DMS53 treated with DMSO at 0.1 percent for 48 hours (cell line): ENCODE results near the gene ITFG1.
"Not testable (repeated sequence)": the region's sequence is repeated elsewhere in the genome, so short reads cannot be mapped to it uniquely, and the experiment has no call there.

Source experiments
- DNase-seq: peaks from one replicate; lab custom pipeline; 2025; ENCODE audit not compliant: unreplicated experiment; lab: John Stamatoyannopoulos, UW

Gene ITFG1

GRCh38 chr16:47473792-47474191 is 12.9 kb upstream of the ITFG1 start:
- no peak for DNase-seq

GRCh38 chr16:47473004-47473403 is 12.1 kb upstream of the ITFG1 start:
- DNase-seq = not testable (repeated sequence)

GRCh38 chr16:47470810-47471209 is 9.9 kb upstream of the ITFG1 start:
- no peak for DNase-seq

GRCh38 chr16:47470211-47470610 is 9.3 kb upstream of the ITFG1 start:
- no peak for DNase-seq

- no peak for DNase-seq
Observed at GRCh38 chr16:47469227-47469626, 8.4 kb upstream of the ITFG1 start.

GRCh38 chr16:47468070-47468689 is 7.3 kb upstream of the ITFG1 start:
- not testable (repeated sequence) for DNase-seq

GRCh38 chr16:47467501-47467900 is 6.6 kb upstream of the ITFG1 start:
- no peak for DNase-seq

- DNase-seq = no peak
Observed at GRCh38 chr16:47465919-47466630, 5.2 kb upstream of the ITFG1 start.

GRCh38 chr16:47463771-47464624 is 3.1 kb upstream of the ITFG1 start:
- DNase-seq = no peak

GRCh38 chr16:47461598-47462266 is 869 bp upstream of the ITFG1 start:
- peak; percentile 31 for DNase-seq

GRCh38 chr16:47460359-47460710 is 528 bp downstream of the ITFG1 start:
- DNase-seq = no peak

- no peak for DNase-seq
Observed at GRCh38 chr16:47459603-47460002, 1.3 kb downstream of the ITFG1 start.

GRCh38 chr16:47458331-47458730 is 2.5 kb downstream of the ITFG1 start:
- no peak for DNase-seq

GRCh38 chr16:47449788-47450187 is 11.1 kb downstream of the ITFG1 start:
- DNase-seq = no peak

GRCh38 chr16:47448830-47449575 is 11.9 kb downstream of the ITFG1 start:
- DNase-seq = no peak

GRCh38 chr16:47446431-47446830 is 14.4 kb downstream of the ITFG1 start:
- no peak for DNase-seq

- DNase-seq = not testable (repeated sequence)
Observed at GRCh38 chr16:47442884-47443283, 18.0 kb downstream of the ITFG1 start.

GRCh38 chr16:47440066-47440465 is 20.8 kb downstream of the ITFG1 start:
- DNase-seq = not testable (repeated sequence)

GRCh38 chr16:47434274-47434673 is 26.6 kb downstream of the ITFG1 start:
- not testable (repeated sequence) for DNase-seq

GRCh38 chr16:47431960-47432359 is 28.9 kb downstream of the ITFG1 start:
- no peak for DNase-seq

GRCh38 chr16:47426806-47427205 is 34.1 kb downstream of the ITFG1 start:
- no peak for DNase-seq
